Skeletal muscle cell (primary cell): ENCODE data around the gene FAM120C.

Source experiments
- DNase-seq: peaks from one replicate; pipeline ENCODE4 v3.0.0-alpha.2; 2010; ENCODE audit warnings: low read depth
- H3K4me3 ChIP-seq: 2 replicates; pipeline ENCODE4 v1.5.1; 2011; ENCODE audit warnings: low read depth, mild to moderate bottlenecking, control low read depth, low read length, moderate library complexity

Gene FAM120C

GRCh38 chrX:54182864-54183613, at the start of gene FAM120C:
FAM120C (minus strand) TSS chrX:54183254; CDS start chrX:54183198, 56 bp downstream.
- DNase-seq = peak; percentile 41

GRCh38 chrX:54230435-54231148, 47.5 kb upstream of the FAM120C start:
- H3K4me3 ChIP-seq = no peak overlapping the region
- DNase-seq = no peak

More at GRCh38 chrX:54182864-54183613, at the start of gene FAM120C:
- H3K4me3 ChIP-seq = peak within 1 kb of the TSS; percentile 61

GRCh38 chrX:54223581-54223980, 40.5 kb upstream of the FAM120C start:
- DNase-seq = no peak
- H3K4me3 ChIP-seq = no peak overlapping the region

GRCh38 chrX:54213603-54214002, 30.5 kb upstream of the FAM120C start:
- no peak overlapping the region for H3K4me3 ChIP-seq
- DNase-seq = no peak

- DNase-seq = peak; percentile 48
These were observed 25.5 kb upstream of the FAM120C start for GRCh38 chrX:54208531-54208930.

GRCh38 chrX:54198262-54198661, 15.2 kb upstream of the FAM120C start:
- no peak overlapping the region for H3K4me3 ChIP-seq
- no peak for DNase-seq

More at GRCh38 chrX:54208531-54208930, 25.5 kb upstream of the FAM120C start:
- H3K4me3 ChIP-seq = no peak overlapping the region

GRCh38 chrX:54194982-54195588, 12.0 kb upstream of the FAM120C start:
- no peak overlapping the region for H3K4me3 ChIP-seq
- DNase-seq = no peak

- no peak overlapping the region for H3K4me3 ChIP-seq
- no peak for DNase-seq
These were observed 10.2 kb upstream of the FAM120C start for GRCh38 chrX:54193085-54193821.

- DNase-seq = no peak
- H3K4me3 ChIP-seq = no peak overlapping the region
These were observed 1.4 kb upstream of the FAM120C start for GRCh38 chrX:54184474-54184873.

GRCh38 chrX:54182194-54182863, 725 bp downstream of the FAM120C start:
- no peak for DNase-seq

GRCh38 chrX:54181202-54181953, 1.7 kb downstream of the FAM120C start:
- H3K4me3 ChIP-seq = peak overlapping the region; percentile 61
- DNase-seq = peak; percentile 53

More at GRCh38 chrX:54182194-54182863, 725 bp downstream of the FAM120C start:
- peak overlapping the region; percentile 61 for H3K4me3 ChIP-seq

GRCh38 chrX:54180403-54180802, 2.7 kb downstream of the FAM120C start:
- H3K4me3 ChIP-seq = peak overlapping the region; percentile 61
- no peak for DNase-seq

- H3K4me3 ChIP-seq = no peak overlapping the region
- peak; percentile 61 for DNase-seq
These were observed 4.7 kb downstream of the FAM120C start for GRCh38 chrX:54178100-54178940.

- DNase-seq = no peak
- no peak overlapping the region for H3K4me3 ChIP-seq
These were observed 5.7 kb downstream of the FAM120C start for GRCh38 chrX:54177306-54177705.

GRCh38 chrX:54173791-54174190, 9.3 kb downstream of the FAM120C start:
- no peak overlapping the region for H3K4me3 ChIP-seq
- DNase-seq = no peak

GRCh38 chrX:54172455-54172854, 10.6 kb downstream of the FAM120C start:
- no peak for DNase-seq
- H3K4me3 ChIP-seq = no peak overlapping the region

- DNase-seq = no peak
- no peak overlapping the region for H3K4me3 ChIP-seq
These were observed 11.4 kb downstream of the FAM120C start for GRCh38 chrX:54171527-54172250.
